ENCODE measurements around the gene SLC22A2.
A peak's percentile ranks its signal among the peaks of the same experiment; 100 is the strongest.
"Not testable (repeated sequence)": the region's sequence is repeated elsewhere in the genome, so short reads cannot be mapped to it uniquely, and the experiment has no call there.

The SLC22A2 gene
- total RNA-seq, result 0 to 0.04 reads per million in 2 donors

DNA sequence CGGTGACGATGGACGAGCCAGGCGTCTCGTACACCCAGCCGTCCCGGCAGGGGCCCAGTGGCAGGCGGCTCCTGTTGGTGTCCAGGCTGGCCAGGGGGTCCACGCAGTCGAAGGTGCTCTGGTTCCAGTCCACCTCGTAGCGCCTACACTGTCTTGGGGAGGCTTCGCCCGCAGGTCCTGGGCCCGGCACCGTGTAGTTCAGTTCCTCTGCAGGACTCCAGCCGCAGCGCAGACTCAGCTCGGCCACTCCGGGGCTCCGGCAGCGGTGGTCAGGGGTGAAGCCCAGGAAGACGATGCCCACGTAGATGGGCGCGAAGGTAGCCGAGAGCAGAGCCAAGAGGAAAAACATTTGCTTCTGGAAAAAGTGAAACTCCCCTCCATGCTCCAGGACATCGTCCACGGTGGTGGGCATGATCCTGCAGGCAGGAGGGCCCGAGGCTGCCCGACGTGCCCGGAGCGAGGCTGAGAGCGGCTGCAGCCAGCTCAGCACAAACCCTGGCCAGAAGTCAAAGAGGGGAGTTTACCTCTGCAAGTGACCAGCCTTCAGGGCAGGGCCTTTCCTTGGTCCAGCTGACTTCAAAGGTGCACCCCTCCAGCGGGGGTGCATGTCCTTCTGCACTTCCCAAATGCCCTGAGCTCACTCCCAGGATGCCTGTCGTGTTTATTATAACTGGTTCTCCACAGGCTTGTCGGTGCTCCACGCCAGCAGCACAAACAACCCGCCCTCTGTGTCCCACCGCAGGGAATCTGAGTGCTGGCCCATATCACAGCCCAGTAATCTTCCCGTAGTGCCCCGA, at the start of gene SLC22A2:
TSS of gene SLC22A2 (minus strand) at position 476 of the 797 bp plus-strand sequence. CDS start at position 412, 64 bp downstream.
- peak; percentile 9 for DNase-seq

- DNase-seq, result no peak
Observed at GRCh38 chr6:160305926-160306713, 47.5 kb upstream of the SLC22A2 start.

GRCh38 chr6:160303806-160304205, 45.2 kb upstream of the SLC22A2 start:
- DNase-seq, result no peak

DNA sequence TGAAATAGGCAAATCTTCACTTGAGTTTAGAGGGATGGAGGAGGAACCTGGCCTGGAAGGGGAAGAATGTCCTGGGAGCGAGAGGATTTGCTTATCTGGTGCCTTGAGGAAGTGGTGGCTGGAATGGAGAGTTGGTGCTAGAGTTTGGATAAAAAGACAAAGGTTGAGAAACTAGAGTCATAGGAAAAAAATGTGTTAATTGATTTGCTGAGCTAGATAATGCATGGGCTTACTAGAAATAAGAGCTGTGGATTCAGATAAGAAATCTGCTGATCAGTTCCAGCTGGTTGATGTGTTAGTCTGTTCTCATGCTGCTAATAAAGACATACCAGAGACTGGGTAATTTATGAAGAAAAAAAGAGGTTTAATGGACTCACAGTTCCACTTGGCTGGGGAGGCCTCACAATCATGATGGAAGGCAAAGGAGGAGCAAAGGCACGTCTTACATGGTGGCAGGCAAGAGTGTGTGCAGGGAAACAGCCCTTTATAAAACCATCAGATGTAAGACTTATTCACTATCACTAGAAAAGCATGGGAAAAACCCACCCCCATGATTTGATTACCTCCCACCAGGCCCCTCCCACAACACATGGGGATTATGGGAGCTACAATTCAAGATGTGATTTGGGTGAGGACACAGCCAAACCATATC, 43.9 kb upstream of the SLC22A2 start:
- not testable (repeated sequence) for DNase-seq

- no peak for DNase-seq
Observed at GRCh38 chr6:160301339-160301738, 42.7 kb upstream of the SLC22A2 start.

- no peak for DNase-seq
Observed at GRCh38 chr6:160300076-160300695, 41.6 kb upstream of the SLC22A2 start.

DNA sequence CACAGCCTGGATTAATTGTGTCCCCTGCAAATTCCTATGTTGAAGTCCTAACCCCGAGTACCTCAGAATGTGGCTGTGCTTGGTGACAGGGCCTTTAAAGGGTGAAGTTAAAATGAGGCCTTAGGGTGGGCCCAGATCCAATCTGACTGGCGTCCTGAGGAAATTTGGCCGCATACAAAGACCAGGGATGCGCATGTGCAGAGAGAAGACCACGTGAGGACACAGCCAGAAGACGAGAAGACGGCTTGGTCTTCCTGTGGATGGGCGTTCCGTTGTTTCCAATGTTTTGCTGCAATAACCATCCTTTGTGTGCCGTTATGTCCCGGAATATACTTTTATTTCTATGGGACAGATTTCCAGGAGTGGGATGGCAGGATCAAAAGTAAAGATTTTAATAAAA, 40.9 kb upstream of the SLC22A2 start:
- DNase-seq, result no peak

DNA sequence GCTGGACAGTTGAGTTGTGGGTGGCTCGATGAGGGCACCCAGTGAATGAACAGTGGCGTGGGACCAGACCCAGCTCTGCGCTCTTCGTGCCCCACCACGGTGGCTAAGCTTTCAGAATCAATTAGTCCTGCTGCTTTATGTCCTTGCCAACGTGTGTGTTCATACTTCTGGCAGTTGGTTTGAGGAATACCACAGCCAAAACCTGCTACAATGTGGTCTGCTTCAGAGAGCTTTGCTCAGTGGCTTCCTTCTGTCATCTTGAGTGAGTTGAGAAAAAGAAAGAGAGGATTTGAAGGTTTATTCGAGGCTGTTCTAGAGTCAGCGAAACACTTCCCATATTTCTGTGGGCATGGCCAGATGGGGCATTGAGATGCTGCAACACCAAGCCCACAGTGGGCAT, 39.5 kb upstream of the SLC22A2 start:
- DNase-seq, result no peak

DNA sequence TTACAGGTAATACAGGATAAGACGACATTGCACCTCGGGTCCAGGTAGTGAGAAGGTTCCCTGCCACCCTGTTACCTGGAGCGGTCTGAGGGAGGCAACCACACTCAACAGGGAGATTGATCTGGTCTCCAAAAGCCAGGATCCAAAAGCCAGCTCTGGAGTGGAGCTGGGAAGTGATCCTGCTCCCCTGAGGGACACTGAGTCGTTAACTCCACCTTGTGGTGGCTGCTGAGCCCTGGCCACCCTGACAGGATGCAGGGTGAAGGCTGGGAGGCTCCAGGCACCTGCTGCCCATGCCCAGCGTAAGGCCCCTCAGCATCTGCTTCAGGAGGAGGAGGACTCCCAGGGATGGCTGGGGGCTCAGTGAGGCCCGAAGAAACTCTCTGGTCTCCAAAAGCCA, 38.7 kb upstream of the SLC22A2 start:
- DNase-seq, result no peak

GRCh38 chr6:160293844-160294243, 35.2 kb upstream of the SLC22A2 start:
- no peak for DNase-seq

DNA sequence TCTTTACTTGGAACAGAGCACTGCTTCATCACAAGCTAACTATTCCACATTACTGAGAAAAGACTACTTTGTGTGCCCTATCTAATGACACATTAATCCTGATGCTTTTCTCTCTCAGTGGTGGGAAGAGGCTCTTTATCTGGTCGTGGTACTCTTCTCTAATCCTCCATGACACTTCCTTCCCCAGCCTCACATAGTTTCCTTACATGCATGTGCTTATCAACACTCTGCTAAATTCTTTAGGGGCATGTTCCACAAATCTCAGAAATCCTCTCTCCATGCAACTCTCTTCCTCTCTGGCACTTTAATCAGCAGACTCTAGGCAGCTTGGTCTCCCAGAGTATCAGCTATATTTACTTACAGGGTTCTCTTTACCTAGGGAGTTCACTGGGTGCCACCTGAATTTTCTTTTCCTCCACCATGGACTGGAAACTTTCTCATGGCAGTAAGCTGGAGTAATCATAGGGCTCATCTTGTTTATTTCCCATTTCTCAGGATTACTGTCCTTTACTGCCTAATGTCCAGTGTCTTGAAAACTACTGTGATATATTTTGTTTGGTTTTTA, 27.0 kb upstream of the SLC22A2 start:
- no peak for DNase-seq

DNA sequence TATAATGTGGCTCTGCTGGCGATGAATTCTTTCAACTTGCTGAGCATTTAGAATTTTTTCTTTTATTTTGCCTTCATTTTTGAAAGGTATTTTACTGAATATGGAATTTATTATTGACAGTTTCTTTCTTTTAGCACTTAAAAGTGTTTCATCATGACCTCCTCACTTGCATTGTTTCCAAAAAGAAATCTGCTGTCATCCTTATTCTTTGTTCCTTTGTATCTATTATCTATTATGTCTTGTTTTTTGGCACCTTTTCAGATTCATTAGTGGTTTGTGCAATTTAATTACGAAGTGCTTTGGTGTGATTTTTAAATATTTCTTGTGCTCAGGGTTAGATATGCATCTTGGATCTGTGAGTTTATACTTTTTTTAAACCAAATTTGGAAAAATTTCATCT, 26.0 kb upstream of the SLC22A2 start:
- DNase-seq, result no peak

DNA sequence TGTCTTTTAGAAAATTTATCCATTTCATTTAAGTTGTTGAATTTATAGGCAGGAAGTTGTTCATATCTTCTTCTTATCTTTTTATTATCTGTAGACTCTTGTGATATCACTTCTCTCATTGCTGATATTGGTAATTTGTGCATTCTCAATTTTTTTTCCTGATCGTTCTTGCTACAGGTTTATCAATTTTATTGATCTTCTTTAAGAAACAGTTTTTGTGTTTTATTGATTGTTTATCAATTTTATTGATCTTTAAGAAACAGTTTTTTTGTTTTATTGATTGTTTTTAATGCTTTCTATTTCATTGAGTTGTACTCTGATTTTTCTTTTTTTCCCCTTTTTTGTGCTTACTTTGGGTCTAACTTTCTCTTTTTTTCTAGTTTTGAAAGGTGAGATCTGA, 23.8 kb upstream of the SLC22A2 start:
- DNase-seq, result no peak

- no peak for DNase-seq
Observed at GRCh38 chr6:160279850-160280249, 21.2 kb upstream of the SLC22A2 start.

DNA sequence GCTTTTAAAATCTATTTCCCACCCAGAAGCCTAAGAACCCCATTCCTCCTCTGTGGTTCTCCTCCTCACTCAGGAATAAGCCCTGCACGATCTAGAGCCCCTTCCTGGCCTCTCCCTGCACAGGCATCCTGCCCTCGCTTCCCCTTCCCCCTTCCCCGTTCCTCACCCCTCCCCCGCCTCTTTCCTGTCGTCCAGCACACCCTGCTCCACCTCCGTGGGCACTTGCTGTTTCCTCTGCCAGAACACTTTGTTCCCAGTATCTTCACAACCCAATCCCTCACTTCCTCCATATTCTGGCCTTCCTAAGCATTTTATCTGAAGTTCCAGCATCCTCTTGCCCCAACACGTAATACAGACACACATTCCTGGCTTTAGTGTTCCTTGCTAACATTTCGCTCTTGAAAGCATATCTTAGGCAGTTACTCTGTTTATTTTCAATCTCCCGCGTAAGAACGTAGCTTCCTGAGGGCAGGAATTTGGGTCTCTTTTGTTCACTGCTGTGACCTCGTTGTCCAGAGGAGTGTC, 20.2 kb upstream of the SLC22A2 start:
- DNase-seq, result no peak

DNA sequence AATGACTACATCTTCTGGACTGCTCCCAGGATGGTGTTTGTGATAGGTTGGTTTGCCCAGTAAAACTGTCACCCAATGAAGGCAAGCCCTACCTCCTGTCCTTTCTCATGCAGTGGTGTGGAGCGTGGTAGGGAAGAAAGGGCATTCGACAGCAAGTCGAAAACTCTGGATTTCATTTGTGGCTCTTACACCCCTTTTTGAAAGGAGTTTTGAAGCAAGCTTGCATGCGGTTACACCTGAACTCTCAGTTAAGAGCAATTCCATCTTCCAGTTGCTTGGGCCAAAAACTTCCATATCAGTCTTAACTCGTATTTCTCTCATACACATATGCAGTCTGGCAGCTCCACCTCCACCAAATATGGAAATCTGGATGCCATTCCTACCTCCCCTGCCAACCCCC, 19.7 kb upstream of the SLC22A2 start:
- DNase-seq, result no peak

DNA sequence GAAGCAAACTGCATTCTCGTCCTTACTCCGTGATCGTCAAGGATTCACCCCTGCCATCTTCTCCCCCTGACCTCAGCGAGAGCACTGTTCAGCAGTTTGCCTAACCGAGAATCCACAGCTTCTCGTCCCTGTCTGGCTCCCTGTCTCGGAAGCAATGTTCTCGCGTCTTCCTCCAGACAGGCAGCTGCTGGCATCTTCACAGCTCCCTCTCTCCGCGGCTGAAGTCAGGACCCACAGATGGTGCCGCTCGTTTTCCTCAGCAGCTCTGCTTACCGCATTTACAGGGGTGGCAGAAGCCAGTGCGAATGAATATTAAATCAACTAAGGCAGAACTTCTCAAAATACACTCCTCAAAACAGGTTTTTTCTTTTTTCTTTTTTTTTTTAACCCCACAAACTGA, 18.9 kb upstream of the SLC22A2 start:
- no peak for DNase-seq

GRCh38 chr6:160277144-160277543, 18.5 kb upstream of the SLC22A2 start:
- no peak for DNase-seq

- DNase-seq, result no peak
Observed at GRCh38 chr6:160276126-160276525, 17.5 kb upstream of the SLC22A2 start.

- DNase-seq, result no peak
Observed at GRCh38 chr6:160275511-160276003, 16.9 kb upstream of the SLC22A2 start.

GRCh38 chr6:160274871-160275510, 16.4 kb upstream of the SLC22A2 start:
- no peak for DNase-seq

GRCh38 chr6:160273750-160274149, 15.1 kb upstream of the SLC22A2 start:
- no peak for DNase-seq
